CD4-positive, alpha-beta T cell (primary cell): ENCODE measurements around the gene TMF1. TPM values are rescaled to one million over a fixed set of nuclear protein-coding genes. Genes with fewer than 3 reads are reported as not detected.
A peak's percentile ranks its signal among the peaks of the same experiment; 100 is the strongest.

Experiments
- ATAC-seq: fragments of 200-7000 bp; cut with Tn5 transposase; one replicate; pipeline ENCODE4 v1.10.0; 2022; ENCODE audit warnings: mild to moderate bottlenecking; ENCODE audit not compliant: poor library complexity
- CTCF ChIA-PET: fragments of 350-600 bp; sonication (Branson Sonifier 250); formaldehyde crosslinking; loops from one replicate; lab custom pipeline; 2021; ENCODE audit warnings: antibody characterized with exemption, inconsistent platforms; lab: Charles Lee
- POLR2A ChIA-PET: fragments of 350-600 bp; sonication (Branson Sonifier 250); formaldehyde crosslinking; loops from one replicate; lab custom pipeline; 2021; ENCODE audit warnings: antibody characterized with exemption, inconsistent platforms; lab: Charles Lee
- DNase-seq, 14 experiments: peaks; one replicate each; pipeline ENCODE4 v3.0.0-alpha.2; 2013 to 2020; ENCODE audit warnings: mixed read lengths in 2 of 14
- H3K27ac ChIP-seq, 2 donors: one replicate each; pipeline versions ENCODE4 v1.5.1 to v1.7.0; 2013; ENCODE audit warnings: low read length in 2 of 2, low read depth in 1 of 2, mild to moderate bottlenecking in 1 of 2
- H3K27me3 ChIP-seq, 2 experiments: 1 replicate in 1 of 2; 2 replicates in 1 of 2; pipeline versions ENCODE4 v1.6.1 to v1.7.0; 2013; ENCODE audit warnings: low read length in 2 of 2, control low read depth in 1 of 2, mild to moderate bottlenecking in 1 of 2, moderate library complexity in 1 of 2; ENCODE audit not compliant: insufficient read depth in 2 of 2, control insufficient read depth in 1 of 2
- H3K36me3 ChIP-seq: one replicate; pipeline ENCODE4 v1.6.1; 2013; ENCODE audit warnings: low read length, control low read depth; ENCODE audit not compliant: insufficient read depth
- H3K4me1 ChIP-seq: one replicate; pipeline ENCODE4 v1.6.1; 2013; ENCODE audit warnings: low read length, control low read depth; ENCODE audit not compliant: insufficient read depth
- H3K4me3 ChIP-seq: one replicate; pipeline ENCODE4 v1.5.1; 2013; ENCODE audit warnings: mild to moderate bottlenecking, low read length, moderate library complexity
- H3K9me3 ChIP-seq, 2 experiments: 1 replicate in 1 of 2; 2 replicates in 1 of 2; pipeline versions ENCODE4 v1.6.1 to v1.7.0; 2013; ENCODE audit warnings: low read length in 2 of 2, mild to moderate bottlenecking in 2 of 2, control low read depth in 1 of 2, moderate library complexity in 1 of 2; ENCODE audit not compliant: control insufficient read depth in 1 of 2, insufficient read depth in 1 of 2
- H3K27ac Mint-ChIP-seq: one replicate; pipeline ENCODE4 v1.8.0; 2020; ENCODE audit warnings: mixed read lengths
- H3K27me3 Mint-ChIP-seq: one replicate; pipeline ENCODE4 v1.8.0; 2021; ENCODE audit warnings: mixed read lengths
- H3K36me3 Mint-ChIP-seq: one replicate; pipeline ENCODE4 v1.8.0; 2021; ENCODE audit warnings: low read depth, mixed read lengths
- H3K4me1 Mint-ChIP-seq: one replicate; pipeline ENCODE4 v1.8.0; 2021; ENCODE audit warnings: low read depth, mixed read lengths
- H3K4me3 Mint-ChIP-seq: one replicate; pipeline ENCODE4 v1.8.0; 2020; ENCODE audit warnings: mild to moderate bottlenecking, mixed read lengths
- H3K9me3 Mint-ChIP-seq: one replicate; pipeline ENCODE4 v1.8.0; 2020; ENCODE audit warnings: mixed read lengths
- intact Hi-C, 2 experiments: fragments of 100-400 bp; cut with DNase I in 1 of 2; cut with micrococcal nuclease in 1 of 2; formaldehyde crosslinking; loops; one replicate each; pipeline versions ENCODE4 v1.15.1 to v1.9.0; 2023 to 2025; cut with DNase I, micrococcal nuclease
- microRNA-seq: library from miRNA; unstranded; fragments of <30 nt; microRNA quantifications from one replicate; pipeline ENCODE4 v1.2.0, GENCODE V29; 2021; ENCODE audit warnings: borderline microRNAs expressed, borderline replicate concordance
- total RNA-seq, 174 experiments: library from RNA in 2 of 174; stranded (reverse) in 2 of 174; gene quantifications; one replicate each; pipeline ENCODE4 v1.2.3 and lab custom pipeline; 2021 to 2026
- TF ChIP-seq, protein P1 (sequence below): fragments of 200-600 bp; IDR thresholded peaks from one replicate; pipeline ENCODE4 v1.8.0; 2022; ENCODE audit warnings: antibody characterized with exemption, mild to moderate bottlenecking

The TMF1 gene
- total RNA-seq, 2 experiments from 2014 or later: 89.0 to 101 TPM

- POLR2A ChIA-PET: no interaction called here
- peaks cover 8% of the 10 kb centered on the region for H3K36me3 Mint-ChIP-seq
- H3K9me3 ChIP-seq: peaks cover 0 to 3% of the 10 kb centered on the region in 2 experiments
- DNase-seq: peak in 10 of 14 experiments; percentile 1 to 39 (median 10)
- peaks cover 10% of the 10 kb centered on the region for H3K36me3 ChIP-seq
- H3K27ac Mint-ChIP-seq: no peak overlapping the region
- H3K27me3 Mint-ChIP-seq: peaks cover 6% of the 10 kb centered on the region
- no peaks in the 10 kb centered on the region for H3K4me1 ChIP-seq
- intact Hi-C loops: no loop called here
- H3K27me3 ChIP-seq: no peaks in the 10 kb centered on the region
- H3K4me3 ChIP-seq: no peak overlapping the region
- no peaks in the 10 kb centered on the region for H3K9me3 Mint-ChIP-seq
- TF ChIP-seq, protein P1, sequence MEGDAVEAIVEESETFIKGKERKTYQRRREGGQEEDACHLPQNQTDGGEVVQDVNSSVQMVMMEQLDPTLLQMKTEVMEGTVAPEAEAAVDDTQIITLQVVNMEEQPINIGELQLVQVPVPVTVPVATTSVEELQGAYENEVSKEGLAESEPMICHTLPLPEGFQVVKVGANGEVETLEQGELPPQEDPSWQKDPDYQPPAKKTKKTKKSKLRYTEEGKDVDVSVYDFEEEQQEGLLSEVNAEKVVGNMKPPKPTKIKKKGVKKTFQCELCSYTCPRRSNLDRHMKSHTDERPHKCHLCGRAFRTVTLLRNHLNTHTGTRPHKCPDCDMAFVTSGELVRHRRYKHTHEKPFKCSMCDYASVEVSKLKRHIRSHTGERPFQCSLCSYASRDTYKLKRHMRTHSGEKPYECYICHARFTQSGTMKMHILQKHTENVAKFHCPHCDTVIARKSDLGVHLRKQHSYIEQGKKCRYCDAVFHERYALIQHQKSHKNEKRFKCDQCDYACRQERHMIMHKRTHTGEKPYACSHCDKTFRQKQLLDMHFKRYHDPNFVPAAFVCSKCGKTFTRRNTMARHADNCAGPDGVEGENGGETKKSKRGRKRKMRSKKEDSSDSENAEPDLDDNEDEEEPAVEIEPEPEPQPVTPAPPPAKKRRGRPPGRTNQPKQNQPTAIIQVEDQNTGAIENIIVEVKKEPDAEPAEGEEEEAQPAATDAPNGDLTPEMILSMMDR: no peak
- no peak overlapping the region for H3K27ac ChIP-seq
- H3K4me1 Mint-ChIP-seq: no peaks in the 10 kb centered on the region
- CTCF ChIA-PET: no interaction called here
- ATAC-seq: no peak
- H3K4me3 Mint-ChIP-seq: no peak overlapping the region
Observed at GRCh38 chr3:68972358-68972979, 79.7 kb downstream of the TMF1 start.

Small RNA genes lying within 50 kb of the gene (microRNA-seq; reads per million reads assigned to microRNA genes)
- gene MIR3136: 6.7 reads per million, percentile 31 among the genes with 10 or more reads in this experiment

Other genes starting within 250 kb of the TMF1 start
- gene TAFA4, start 119.8 kb downstream of the TMF1 start, total RNA-seq: not detected
- gene EOGT, start 38.6 kb downstream of the TMF1 start, total RNA-seq: 10 to 100 TPM; 13.0 to 13.4 TPM
- 10 to 100 TPM; 33.4 to 43.9 TPM for gene UBA3, start 28.0 kb upstream of the TMF1 start, total RNA-seq
- 10 to 100 TPM; 58.0 to 65.2 TPM for gene ARL6IP5, start 32.6 kb upstream of the TMF1 start, total RNA-seq
- not detected for gene LMOD3, start 70.3 kb upstream of the TMF1 start, total RNA-seq